DOHH2 (cell line): ENCODE measurements around the gene HSD3B7.

ENCODE experiments used
- EZH2phosphoT487 ChIP-seq: fragments of 200-600 bp; sonication (generic); IDR thresholded peaks from 2 replicates; pipeline ENCODE4 v1.6.1; 2017; ENCODE audit warnings: borderline replicate concordance, mild to moderate bottlenecking, antibody characterized with exemption, low read length, moderate library complexity, mixed read lengths
- TF ChIP-seq, protein P1 (sequence below): fragments of 200-600 bp; sonication (generic); IDR thresholded peaks from one replicate; pipeline ENCODE4 v1.5.1; 2014; ENCODE audit warnings: antibody characterized with exemption, mild to moderate bottlenecking, low read depth, low read length; ENCODE audit not compliant: poor library complexity, severe bottlenecking

DNA sequence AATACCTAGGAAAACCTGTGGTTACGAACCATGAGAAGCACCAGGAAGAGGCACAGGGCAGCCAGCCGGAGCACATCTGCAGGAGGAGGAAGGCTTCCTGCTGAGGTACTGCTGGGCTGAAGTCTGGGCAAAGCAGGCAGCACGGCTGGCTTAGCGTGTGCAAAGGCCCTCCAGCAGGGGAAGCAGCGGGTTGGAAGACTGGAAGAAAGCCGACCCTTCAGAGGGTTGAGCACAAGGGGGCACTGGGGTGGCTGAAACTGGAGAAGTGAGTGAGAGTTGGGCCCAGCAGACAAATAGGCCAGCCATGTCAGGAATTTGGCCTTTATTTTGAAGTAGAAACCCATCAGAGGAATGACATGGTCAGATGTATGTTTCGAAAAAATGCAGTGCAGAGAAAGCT is 12.1 kb upstream of the HSD3B7 start:
- TF ChIP-seq, protein P1, sequence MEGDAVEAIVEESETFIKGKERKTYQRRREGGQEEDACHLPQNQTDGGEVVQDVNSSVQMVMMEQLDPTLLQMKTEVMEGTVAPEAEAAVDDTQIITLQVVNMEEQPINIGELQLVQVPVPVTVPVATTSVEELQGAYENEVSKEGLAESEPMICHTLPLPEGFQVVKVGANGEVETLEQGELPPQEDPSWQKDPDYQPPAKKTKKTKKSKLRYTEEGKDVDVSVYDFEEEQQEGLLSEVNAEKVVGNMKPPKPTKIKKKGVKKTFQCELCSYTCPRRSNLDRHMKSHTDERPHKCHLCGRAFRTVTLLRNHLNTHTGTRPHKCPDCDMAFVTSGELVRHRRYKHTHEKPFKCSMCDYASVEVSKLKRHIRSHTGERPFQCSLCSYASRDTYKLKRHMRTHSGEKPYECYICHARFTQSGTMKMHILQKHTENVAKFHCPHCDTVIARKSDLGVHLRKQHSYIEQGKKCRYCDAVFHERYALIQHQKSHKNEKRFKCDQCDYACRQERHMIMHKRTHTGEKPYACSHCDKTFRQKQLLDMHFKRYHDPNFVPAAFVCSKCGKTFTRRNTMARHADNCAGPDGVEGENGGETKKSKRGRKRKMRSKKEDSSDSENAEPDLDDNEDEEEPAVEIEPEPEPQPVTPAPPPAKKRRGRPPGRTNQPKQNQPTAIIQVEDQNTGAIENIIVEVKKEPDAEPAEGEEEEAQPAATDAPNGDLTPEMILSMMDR: no peak
- no peak for TF ChIP-seq EZH2phosphoT487
